HG02852 (cell line): ENCODE results near the gene PRSS8.
"Not testable (repeated sequence)": the region's sequence is repeated elsewhere in the genome, so short reads cannot be mapped to it uniquely, and the experiment has no call there.

Experiments
- ATAC-seq: cut with Tn5 transposase; IDR thresholded peaks from one replicate; pipeline ENCODE4 v1.9.1; 2021; ENCODE audit warnings: mild to moderate bottlenecking, moderate library complexity; ENCODE audit not compliant: unreplicated experiment

Gene PRSS8

DNA sequence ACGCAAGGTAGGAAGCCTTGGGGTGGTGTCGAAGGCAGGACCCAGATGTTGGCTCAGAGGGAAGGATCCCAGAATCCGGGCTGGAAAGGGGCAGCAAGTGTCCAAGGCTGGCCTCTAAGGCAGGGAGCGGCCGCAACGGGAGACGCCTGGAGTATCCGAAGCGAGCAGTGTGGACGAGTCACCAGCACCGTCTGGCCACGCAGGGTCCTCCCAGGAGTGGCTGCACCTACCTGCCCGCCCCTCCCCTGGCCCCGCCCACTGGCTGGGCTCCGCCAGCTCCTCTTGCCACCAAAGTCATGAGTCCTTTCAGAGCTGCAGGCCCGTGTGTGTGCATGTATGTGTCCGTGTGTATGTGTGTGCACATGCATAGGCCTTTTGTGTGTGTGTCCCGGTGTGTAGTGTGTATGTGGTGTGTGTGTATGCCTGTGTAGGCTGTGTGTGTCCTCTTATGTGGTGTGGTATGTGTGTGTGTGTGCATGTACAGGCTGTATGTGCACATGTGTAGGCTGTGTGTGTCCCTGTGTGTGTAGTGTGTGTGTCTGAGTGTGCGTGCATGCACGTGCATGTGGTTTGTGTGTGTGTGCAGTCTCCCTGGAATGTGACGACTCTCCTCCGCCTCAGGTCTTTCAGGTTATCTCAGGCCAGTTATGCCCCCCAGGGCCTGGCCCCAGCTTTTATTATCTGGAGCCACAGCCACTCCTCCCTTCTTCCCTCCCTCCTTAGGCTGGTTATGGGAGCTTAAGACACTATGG lies at the start of gene PRSS8:
PRSS8 (minus strand) TSS at position 193 of the 752 bp plus-strand sequence. CDS start 229 bp downstream, outside the sequence.
- ATAC-seq: no peak

DNA sequence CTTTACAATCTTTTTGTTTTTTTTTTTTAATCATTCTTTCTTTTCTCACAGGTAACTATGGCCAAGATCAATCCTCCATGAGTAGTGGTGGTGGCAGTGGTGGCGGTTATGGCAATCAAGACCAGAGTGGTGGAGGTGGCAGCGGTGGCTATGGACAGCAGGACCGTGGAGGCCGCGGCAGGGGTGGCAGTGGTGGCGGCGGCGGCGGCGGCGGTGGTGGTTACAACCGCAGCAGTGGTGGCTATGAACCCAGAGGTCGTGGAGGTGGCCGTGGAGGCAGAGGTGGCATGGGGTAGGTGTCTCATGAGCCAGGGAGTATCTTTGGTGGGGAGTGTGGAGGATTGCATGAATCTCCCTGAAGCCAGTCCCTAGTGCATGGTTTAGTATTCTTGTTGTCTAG lies 49.4 kb upstream of the PRSS8 start:
- ATAC-seq: no peak

DNA sequence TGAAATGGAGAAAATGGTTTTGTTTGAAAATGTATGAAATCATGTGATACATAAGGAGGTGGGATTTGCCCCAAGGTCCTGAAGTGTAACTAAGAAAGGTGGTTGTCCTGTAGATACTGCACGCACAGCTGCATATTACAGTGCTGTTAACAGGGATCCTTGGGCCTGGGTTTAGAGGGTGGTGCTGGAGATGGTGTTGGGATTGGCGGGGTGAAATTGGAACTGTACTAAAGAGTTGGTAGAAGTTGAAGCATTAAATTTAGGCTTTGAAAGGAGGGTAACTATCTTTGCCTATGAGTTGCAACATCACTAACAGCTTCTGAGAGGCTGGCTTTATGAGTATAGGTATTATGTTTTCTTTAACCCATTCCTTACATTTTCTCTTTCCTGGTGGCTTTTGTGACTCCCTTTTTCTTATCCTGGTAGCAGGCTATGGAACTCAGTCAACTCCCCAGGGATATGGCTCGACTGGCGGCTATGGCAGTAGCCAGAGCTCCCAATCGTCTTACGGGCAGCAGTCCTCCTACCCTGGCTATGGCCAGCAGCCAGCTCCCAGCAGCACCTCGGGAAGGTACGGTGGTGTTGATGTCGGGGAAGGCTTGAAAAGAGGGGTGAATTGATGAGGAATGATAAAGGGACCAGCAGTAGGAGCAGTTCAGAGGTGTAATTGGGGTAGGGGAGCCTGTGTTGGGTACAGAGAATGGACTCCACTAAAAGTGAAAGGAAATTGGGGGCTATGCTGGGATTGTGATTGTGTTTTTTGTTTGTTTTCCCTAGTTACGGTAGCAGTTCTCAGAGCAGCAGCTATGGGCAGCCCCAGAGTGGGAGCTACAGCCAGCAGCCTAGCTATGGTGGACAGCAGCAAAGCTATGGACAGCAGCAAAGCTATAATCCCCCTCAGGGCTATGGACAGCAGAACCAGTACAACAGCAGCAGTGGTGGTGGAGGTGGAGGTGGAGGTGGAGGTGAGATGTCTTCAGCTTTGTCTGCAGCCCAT lies 48.2 kb upstream of the PRSS8 start:
- no peak for ATAC-seq

DNA sequence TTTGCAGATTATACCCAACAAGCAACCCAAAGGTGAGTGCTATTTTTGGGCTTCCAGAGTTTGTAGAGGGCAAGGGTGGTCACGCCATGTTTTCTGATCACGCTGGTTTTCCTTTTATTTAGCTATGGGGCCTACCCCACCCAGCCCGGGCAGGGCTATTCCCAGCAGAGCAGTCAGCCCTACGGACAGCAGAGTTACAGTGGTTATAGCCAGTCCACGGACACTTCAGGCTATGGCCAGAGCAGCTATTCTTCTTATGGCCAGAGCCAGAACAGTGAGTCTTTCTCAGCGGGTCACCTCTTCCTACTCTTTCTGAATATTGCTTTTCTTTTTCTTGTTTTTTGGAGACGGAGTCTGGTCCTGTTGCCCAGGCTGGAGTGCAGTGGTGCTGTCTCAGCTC lies 46.9 kb upstream of the PRSS8 start:
- no peak for ATAC-seq

DNA sequence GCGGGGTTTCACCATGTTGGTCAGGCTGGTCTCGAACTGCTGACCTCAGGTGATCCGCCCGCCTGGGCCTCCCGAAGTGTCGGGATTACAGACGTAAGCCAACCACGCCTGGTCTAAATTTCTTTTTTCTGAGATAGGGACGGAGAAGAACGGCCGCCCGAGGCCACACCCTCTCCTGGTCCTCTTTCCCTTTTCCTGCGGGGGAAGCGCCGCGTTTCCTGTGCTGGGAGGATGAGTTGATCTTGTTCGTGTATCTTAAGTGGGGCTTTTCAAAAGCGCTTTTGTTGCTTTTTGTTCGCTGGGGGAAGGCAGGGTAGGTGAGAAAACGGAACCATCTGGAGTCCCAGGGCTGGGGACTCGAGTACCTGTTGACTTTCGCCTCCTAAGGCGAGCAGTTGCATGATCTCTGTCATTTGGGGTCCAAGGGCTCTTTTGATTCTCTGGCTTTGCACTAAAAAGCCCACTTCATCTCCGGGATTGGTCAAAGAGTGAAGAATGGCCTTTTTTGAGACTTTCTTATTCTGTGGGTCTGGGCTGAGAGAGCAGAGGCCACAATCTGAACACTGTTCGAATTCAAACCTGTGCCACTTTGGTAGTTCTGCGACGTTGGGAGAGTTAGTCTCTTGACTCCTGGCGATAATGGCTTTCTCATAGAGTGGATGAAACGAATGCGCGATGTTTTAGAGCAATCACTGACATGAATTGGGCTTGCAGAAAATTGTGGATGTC lies 45.7 kb upstream of the PRSS8 start:
- ATAC-seq: no peak

DNA sequence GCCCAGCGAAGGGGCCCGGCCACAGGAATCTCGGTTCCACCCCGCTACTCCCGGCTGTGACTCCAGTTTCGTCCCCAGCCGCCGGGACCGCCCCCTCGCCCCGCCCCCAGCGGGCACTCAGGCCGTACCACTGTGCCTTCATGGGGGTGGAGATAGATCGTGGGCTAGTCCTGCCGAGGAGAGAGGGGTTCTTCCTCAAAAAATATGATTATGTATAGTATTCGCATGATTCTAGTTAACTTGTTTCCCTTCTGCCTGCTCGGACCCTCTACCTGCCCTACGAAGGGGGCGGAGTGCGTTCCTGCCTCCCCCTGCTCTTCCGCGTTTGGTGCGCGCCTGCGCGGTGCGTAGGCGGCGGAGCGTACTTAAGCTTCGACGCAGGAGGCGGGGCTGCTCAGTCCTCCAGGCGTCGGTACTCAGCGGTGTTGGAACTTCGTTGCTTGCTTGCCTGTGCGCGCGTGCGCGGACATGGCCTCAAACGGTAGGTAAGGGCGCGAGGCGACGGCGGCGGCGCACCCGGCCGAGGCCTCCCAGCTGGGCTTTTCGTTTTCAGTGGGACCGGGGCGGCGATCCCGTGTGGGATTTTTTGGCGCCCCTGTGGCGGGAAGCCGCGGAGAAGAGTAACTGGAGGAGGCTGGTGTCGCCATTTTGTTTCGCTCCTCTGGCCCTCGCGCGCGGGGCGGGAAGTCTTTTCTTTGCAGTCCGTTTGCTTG lies 44.4 kb upstream of the PRSS8 start, which contains the start of gene FUS:
FUS (plus strand) TSS at position 393 of the 713 bp plus-strand sequence; CDS start at position 469, 76 bp downstream.
- peak; percentile 57 for ATAC-seq

- ATAC-seq: no peak
These were observed 43.8 kb upstream of the PRSS8 start for GRCh38 chr16:31179219-31179746.

DNA sequence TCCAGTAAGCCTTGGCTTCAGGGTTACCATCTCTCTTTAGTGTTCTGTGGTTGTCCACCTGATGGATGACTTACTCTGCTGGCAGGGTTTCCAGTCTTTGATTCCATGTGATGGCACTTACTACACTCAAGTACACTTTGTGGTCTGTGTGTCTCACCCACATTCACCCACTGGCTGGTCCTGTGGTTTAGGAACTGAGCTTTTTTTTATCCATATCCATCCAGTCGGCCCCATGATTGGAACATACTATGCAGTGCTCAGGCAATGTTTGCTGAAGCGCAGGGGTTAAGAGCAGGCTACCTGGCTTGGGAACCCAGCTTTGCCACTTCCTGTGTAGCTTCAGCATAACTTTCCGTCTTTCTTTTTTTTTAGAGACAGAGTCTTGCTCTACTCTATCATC lies 41.6 kb upstream of the PRSS8 start:
- ATAC-seq: no peak

- not testable (repeated sequence) for ATAC-seq
These were observed 34.5 kb upstream of the PRSS8 start for GRCh38 chr16:31170048-31170447.

DNA sequence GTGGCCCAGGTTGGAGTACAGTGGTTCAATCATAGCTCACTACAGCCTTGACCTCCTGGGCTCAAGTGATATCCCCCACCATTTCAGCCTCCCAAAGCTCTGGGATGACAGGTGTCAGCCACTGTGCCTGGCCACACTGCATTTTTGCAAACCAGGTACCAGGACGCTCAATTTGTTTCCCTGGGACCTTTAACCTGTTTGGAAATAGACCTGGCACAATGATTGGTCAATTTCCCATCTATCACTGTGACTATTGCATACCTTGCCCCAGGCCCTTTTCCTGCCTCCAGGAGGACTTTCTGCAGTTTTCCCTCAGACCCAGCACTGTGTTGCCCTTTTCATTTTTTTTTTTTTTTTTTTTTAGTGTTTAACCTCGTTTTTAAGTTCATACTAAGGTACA lies 33.3 kb upstream of the PRSS8 start:
- no peak for ATAC-seq

DNA sequence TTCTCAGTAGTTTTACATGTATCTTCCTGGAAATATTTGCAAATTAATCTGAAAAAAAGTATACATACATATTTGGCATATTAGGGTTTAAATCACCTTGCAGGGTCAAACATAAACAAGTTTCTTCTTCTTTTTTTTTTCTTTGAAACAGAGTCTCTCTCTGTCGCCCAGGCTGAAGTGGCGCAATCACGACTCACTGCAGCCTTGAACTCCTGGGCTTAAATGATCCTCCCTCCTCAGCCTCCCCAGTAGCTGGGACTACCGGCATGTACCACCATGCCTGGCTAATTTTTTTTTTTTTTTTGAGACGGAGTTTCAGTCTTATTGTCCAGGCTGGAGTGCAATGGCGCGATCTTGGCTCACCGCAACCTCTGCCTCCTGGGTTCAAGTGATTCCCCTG lies 31.8 kb upstream of the PRSS8 start:
- no peak for ATAC-seq

DNA sequence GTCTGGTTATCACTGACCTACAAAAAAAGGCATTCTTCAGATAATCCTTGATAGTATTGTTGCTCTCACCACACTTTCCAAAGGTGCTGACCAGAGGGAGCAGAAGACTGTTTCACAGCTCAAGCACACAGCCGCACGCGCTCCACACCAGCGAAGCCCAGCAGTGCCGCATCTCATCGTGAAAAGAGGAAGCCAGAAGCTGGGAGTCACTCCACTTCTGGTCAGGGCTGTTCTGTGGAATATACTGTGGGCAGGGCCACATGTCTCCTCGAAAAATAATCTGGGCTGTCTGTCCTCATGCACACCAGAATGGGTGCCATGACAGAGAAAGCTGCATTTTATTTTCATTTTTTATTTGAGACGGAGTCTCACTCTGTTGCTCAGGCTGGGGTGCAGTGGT lies 21.6 kb upstream of the PRSS8 start:
- no peak for ATAC-seq

GRCh38 chr16:31150976-31151375 lies 15.4 kb upstream of the PRSS8 start:
- not testable (repeated sequence) for ATAC-seq

DNA sequence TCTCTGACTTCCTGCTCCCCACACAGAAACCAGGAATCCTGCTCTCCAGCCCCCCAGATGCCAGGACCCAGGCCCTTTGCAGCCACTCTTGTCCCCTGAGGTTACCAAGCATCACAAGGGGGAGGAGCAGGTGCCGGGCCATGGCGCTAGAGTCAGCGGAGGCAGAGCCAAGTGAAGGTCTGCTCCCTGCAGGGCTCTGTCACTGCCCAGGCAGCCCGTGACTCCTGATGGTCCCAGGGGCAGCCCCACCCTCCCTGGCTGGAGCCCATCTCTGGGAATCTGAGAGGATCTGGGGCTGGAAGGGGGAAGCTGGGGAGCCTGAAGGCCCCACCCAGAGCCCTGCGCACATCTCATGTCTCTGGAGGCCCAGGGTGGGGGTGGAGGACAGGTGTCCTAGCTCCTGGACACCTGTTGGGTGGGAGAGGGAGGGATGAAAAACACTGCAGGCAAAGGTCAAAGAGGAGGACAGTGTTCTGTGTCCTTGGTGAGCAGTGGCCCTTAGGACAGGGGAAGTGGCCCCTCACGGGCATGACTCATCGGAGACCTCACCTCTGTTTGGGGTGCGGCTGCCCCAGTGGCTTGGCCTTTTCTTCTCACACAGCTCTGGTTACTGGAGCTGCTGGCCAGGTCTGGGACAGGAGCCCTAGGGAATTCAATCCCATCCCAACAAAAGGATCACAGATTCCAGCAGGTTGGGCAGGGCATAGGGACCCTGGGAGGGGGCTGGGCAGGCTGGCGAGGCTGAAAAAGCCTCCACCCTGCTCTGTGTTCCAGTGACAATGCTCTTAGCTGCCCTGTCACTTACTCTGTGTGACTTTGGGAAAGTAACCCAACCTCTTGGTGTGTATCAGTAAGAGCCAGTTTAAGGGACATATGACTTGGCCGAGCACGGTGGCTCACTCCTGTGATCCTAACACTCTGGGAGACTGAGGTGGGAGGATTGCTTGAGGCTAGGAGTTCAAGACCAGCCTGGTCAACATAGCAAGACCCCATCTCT lies 14.7 kb upstream of the PRSS8 start, which contains the start of gene PRSS36:
PRSS36 (minus strand) TSS at position 173 of the 997 bp plus-strand sequence; CDS start at position 142, 31 bp downstream.
- no peak for ATAC-seq

GRCh38 chr16:31149332-31149731 lies 13.8 kb upstream of the PRSS8 start:
- ATAC-seq: no peak

GRCh38 chr16:31148896-31149295 lies 13.4 kb upstream of the PRSS8 start:
- no peak for ATAC-seq

- ATAC-seq: no peak
These were observed 12.8 kb upstream of the PRSS8 start for GRCh38 chr16:31148281-31148728.

DNA sequence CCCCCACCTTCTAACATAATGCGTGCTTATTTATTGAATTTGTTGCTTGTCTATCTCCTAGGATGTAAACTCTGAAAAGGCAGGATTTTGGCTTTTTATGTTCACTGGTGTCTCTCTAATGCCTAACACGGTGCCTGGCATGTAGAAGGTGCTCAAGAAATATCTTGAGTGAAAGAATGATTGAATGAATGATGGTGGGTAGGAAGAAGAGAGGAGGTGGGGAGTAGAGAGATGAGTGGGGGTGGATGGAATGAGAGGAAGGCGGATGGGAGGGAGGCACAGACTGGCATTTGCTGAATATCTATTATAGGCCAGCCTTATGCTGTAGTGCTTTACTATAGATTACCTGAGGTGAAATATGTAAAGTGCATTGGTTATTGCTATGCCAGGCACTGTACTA lies 12.0 kb upstream of the PRSS8 start:
- ATAC-seq: no peak
